DMS114 treated with DMSO at 0.1 percent for 48 hours (cell line): ENCODE measurements around the gene TPSB2.
"Not testable (repeated sequence)": the region's sequence is repeated elsewhere in the genome, so short reads cannot be mapped to it uniquely, and the experiment has no call there.

Experiments used
- DNase-seq: peaks from one replicate; lab custom pipeline; 2025; ENCODE audit not compliant: unreplicated experiment; lab: John Stamatoyannopoulos, UW

The TPSB2 gene

GRCh38 chr16:1206786-1207185, 23.2 kb downstream of the TPSB2 start:
- no peak for DNase-seq

DNA sequence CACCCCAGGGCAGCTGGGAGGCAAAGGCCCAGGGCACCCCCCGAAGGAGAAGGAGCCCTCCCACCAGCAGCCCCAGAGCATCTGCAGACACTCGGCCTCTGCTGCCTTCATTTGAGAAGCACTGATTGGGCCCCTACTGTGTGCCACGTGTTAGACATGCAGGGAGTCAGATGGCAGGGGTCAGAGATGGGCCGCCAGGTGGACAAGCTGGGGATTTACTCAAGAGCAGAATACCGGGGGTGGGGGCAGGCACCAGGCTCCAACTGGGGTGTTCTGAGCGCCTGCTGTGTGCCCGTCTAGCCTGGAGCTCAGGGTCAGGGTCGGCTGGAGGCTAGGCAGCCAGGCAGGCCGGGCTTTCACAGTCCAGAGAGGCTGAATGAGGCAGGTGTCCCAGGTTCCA, 23.7 kb downstream of the TPSB2 start:
- DNase-seq = no peak

DNA sequence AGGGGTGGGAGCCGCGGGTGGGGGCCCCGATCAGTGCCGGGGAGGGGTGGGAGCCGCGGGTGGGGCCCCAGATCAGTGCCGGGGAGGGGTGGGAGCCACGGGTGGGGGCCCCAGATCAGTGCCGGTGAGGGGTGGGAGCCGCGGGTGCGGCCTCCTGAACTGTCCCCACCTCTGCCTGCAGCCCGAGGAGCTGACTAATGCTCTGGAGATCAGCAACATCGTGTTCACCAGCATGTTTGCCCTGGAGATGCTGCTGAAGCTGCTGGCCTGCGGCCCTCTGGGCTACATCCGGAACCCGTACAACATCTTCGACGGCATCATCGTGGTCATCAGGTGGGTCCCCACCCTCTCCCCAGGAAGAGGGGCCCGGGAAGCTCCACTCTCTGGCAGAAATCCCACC, 25.1 kb downstream of the TPSB2 start:
- no peak for DNase-seq

DNA sequence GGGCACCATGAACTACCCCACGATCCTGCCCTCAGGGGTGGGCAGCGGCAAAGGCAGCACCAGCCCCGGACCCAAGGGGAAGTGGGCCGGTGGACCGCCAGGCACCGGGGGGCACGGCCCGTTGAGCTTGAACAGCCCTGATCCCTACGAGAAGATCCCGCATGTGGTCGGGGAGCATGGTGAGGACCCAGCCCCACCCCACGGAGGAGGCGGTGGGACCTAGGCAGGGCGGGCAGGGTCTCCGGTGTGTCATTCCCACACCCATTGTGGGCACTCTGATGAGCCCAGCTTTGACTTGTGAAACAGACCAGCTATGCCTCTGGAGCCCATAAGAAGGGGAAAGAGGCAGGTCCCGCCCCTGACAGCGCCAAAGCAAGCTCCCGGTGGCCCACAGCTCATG, 27.7 kb downstream of the TPSB2 start:
- DNase-seq = no peak

- DNase-seq = no peak
These were observed 28.5 kb downstream of the TPSB2 start for GRCh38 chr16:1201444-1201843.

- DNase-seq = no peak
These were observed 29.9 kb downstream of the TPSB2 start for GRCh38 chr16:1200014-1200627.

- no peak for DNase-seq
These were observed 30.5 kb downstream of the TPSB2 start for GRCh38 chr16:1199347-1200013.

DNA sequence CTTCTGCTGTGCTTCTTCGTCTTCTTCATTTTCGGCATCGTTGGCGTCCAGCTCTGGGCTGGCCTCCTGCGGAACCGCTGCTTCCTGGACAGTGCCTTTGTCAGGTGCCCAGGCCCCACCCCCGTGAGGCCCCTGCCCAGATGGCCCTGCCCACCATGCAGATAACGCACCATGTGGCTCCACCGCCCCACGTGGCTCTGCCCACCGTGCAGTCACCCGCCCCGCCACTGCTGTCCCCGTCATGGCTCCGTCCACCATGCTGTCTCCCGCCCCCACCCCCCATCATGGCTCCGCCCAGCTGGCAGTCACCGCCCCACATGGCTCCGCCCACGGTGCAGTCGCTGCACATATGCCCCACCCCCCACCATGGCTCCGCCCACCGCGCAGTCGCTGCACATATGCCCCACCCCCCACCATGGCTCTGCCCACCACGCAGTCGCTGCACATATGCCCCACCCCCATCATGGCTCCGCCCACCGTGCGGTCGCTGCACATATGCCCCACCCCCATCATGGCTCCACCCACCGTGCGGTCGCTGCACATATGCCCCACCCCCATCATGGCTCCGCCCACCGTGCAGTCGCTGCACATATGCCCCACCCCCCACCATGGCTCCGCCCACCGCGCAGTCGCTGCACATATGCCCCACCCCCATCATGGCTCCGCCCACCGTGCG, 31.2 kb downstream of the TPSB2 start:
- DNase-seq = not testable (repeated sequence)

GRCh38 chr16:1198194-1198593, 31.8 kb downstream of the TPSB2 start:
- DNase-seq = no peak

- no peak for DNase-seq
These were observed 32.6 kb downstream of the TPSB2 start for GRCh38 chr16:1197237-1197866.

DNA sequence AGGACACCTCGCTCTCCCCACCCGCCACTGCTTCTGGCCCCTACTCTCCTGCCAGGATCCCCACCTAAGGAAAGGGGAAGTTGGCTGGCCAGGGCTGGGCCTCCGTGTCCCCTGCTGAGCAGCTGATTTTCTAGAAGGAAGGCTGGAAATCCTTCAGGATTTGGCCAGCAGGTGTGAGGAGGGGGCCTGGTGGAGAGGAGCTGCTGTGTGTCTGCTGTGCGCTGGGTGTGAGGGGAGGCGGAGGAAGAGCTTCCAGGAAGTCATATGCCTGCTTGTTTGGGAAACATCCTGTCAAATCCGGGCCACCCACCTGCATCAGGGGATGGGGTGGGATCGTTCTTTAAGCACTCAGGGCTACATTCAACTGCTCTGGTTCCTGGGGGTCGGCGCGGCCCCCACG, 33.5 kb downstream of the TPSB2 start:
- DNase-seq = no peak

DNA sequence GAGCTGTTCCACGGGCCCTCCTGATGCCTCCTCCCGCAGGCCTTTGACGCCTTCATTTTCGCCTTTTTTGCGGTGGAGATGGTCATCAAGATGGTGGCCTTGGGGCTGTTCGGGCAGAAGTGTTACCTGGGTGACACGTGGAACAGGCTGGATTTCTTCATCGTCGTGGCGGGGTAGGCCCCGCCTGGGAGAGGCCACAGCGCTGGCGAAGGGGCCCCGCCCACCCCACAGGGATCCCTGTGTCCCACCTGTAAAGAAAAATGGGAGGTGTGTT, 34.7 kb downstream of the TPSB2 start:
- no peak for DNase-seq

DNA sequence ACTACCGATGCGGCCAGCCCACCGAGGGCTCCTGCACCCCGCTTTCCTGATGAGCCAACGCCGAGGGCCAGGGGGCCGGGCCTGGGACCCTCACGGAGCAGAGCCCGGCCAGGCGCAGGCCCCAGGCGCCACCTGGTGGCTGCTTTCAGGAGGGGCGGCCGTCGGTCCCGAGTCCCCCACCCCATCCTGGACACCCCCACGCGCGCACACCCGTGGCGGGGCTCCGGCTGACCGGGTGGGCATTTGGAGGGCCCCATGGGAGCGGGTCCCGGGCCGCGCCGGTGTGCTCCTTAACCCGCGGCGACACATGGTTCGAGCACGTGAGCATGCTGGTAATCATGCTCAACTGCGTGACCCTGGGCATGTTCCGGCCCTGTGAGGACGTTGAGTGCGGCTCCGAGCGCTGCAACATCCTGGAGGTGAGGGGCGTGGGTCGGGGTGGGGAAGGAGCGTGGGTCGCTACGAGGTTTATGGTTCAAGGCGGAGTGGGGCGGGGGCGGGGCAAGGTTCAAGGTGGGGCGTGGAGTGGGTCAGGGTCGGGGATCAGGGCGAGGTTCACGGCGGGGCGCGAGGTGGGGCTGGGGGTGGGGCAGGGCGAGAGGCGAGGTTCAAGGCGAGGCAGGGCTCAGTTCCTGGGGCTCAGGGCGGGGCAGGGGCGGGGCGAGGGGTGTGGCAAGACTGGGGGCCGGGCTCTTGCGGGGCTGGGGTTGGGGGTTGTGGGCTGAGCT, 35.2 kb downstream of the TPSB2 start:
- DNase-seq = no peak

GRCh38 chr16:1193825-1194581, 36.0 kb downstream of the TPSB2 start:
- DNase-seq = no peak

DNA sequence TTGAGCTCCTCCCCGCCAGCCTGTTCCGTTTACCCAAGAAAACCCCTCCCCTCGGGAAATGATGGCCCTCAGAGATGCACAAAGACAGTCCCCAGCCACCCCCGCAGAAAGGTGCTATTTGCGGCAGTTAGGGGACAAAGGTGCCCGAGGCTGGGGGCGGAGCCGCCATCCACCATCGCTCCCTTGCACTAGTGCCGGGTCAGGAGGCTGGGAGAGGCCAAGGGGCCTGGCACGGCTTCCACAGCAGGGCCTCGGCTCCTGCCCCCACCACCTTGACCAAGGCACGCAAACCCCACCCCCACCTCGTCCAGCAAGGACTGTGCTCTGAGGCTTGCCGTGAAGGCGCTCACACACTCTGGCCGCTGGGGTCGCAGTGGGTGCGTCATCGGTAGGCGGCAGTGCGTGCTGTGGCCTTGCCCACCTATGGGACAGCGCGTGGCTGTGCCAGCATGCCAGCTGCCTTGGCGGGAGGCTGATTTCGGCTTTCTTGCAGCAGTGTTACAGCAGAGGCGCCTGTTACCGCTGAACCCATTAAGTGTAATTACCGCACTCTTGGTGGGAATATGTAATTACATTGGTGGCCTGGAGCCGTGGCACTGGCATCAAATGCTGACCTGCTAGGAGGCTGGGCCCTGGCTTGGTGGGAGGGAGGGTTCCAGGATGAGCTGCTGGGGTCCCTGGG, 36.7 kb downstream of the TPSB2 start:
- DNase-seq = no peak

GRCh38 chr16:1192384-1193073, 37.5 kb downstream of the TPSB2 start:
- no peak for DNase-seq

DNA sequence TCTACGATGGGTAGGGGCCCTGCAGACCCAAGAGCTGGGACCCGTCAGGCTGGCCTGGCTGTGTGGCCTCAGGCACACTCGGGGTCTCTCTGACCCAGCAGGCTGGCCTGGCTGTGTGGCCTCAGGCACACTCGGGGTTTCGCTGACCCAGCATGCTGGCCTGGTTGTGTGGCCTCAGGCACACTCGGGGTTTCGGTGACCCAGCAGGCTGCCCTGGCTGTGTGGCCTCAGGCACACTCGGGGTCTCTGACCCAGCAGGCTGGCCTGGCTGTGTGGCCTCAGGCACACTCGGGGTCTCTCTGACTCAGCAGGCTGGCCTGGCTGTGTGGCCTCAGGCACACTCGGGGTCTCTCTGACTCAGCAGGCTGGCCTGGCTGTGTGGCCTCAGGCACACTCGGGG, 39.2 kb downstream of the TPSB2 start:
- DNase-seq = not testable (repeated sequence)

- no peak for DNase-seq
These were observed 40.5 kb downstream of the TPSB2 start for GRCh38 chr16:1189455-1189854.

- DNase-seq = no peak
These were observed 41.4 kb downstream of the TPSB2 start for GRCh38 chr16:1188432-1189189.
